ENCODE results near the gene RGS7BP.
"Not testable (repeated sequence)": the region's sequence is repeated elsewhere in the genome, so short reads cannot be mapped to it uniquely, and the experiment has no call there.

Gene RGS7BP

DNA sequence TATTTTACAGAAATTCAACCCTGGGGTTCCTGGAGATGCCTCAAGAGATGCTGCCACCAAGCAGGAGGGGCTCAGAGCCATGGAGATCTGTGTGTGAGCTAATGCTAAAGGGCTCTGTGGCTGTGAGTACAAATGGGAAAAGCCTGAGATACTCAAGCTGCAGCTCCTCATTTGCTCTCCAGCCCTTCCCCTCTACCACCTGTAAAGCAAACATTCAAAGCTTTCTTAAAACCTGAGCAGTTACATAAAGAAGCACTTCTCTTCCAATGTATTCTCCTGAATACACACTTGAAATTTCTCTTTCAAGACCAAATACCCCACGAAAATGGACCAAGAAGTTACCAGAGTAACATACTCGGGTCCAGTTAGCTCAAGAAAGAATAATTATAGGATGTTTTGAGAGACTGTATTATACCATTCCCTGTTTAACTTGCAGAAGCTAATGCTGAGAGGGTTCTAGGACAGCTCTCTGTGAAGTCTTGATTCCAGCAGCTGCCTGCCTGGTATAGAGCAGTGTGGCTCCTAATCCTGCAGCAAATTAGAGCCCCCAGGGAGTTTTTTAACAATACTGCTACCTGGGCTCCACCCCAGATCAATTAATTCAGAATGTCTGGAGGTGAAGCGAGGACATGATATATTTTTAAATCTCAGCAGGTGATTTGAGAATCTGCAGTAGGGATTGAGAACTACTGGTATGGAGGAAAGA lies 21.1 kb downstream of the RGS7BP start:
- no peaks in the 10 kb centered on the region for H3K27me3 ChIP-seq (replicated peaks; ENCODE audit: control insufficient read depth, insufficient read depth, low read length)
- H3K4me3 ChIP-seq (replicated peaks; ENCODE audit: low read depth, low read length), result no peak overlapping the region
- H3K36me3 ChIP-seq (ENCODE audit: control insufficient read depth, insufficient read depth, low read length), result no peaks in the 10 kb centered on the region
- TF ChIP-seq, protein P1, sequence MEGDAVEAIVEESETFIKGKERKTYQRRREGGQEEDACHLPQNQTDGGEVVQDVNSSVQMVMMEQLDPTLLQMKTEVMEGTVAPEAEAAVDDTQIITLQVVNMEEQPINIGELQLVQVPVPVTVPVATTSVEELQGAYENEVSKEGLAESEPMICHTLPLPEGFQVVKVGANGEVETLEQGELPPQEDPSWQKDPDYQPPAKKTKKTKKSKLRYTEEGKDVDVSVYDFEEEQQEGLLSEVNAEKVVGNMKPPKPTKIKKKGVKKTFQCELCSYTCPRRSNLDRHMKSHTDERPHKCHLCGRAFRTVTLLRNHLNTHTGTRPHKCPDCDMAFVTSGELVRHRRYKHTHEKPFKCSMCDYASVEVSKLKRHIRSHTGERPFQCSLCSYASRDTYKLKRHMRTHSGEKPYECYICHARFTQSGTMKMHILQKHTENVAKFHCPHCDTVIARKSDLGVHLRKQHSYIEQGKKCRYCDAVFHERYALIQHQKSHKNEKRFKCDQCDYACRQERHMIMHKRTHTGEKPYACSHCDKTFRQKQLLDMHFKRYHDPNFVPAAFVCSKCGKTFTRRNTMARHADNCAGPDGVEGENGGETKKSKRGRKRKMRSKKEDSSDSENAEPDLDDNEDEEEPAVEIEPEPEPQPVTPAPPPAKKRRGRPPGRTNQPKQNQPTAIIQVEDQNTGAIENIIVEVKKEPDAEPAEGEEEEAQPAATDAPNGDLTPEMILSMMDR (IDR thresholded peaks at IDR 0.05; ENCODE audit: insufficient read depth, low read length, poor library complexity, severe bottlenecking), result no peak
- no peak for DNase-seq (ENCODE audit: extremely low read depth, insufficient read length)

DNA sequence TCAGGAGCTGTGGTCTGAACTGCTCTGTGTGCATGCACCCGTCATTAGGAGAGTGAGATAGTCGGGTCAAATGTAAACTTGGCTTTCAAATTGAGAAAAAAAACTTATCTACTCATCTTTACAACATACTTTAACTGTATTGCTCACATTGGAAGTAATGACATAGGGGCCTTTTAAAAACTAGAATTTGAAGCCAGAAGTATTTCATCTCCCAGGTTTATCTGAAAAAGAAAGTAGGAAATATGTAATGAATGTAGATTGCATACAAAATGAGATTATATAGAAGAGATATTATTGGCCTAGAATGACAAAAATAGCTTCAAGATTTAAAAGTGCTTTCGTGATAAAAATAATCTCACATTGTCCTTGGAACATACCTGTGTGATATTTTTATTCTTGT lies 24.3 kb downstream of the RGS7BP start:
- no peak for DNase-seq (ENCODE audit: extremely low read depth, insufficient read length)
- H3K36me3 ChIP-seq (ENCODE audit: control insufficient read depth, insufficient read depth, low read length), result no peaks in the 10 kb centered on the region
- H3K27me3 ChIP-seq (replicated peaks; ENCODE audit: control insufficient read depth, insufficient read depth, low read length), result no peaks in the 10 kb centered on the region
- TF ChIP-seq, protein P1 (IDR thresholded peaks at IDR 0.05; ENCODE audit: insufficient read depth, low read length, poor library complexity, severe bottlenecking), result no peak
- H3K4me3 ChIP-seq (replicated peaks; ENCODE audit: low read depth, low read length), result no peak overlapping the region

DNA sequence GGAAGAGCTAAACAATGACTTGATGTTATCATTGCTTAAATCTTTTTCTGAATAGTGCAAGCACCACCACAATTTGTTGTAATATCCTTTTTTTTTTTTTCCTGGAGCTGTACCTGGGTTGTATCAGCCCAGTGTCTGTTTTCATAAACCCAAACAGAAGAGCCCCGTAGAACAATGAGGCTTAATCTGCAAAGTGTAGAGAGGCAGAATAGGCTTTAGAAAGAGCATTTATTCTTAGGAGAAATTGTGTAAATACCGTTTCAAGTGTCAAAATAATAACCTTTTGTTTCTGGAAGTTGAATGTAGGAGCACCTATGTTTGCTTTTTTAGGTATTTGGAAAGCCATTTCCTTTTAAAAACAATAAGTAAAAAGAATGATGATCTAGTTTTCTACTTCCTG lies 26.4 kb downstream of the RGS7BP start:
- H3K27me3 ChIP-seq (replicated peaks; ENCODE audit: control insufficient read depth, insufficient read depth, low read length), result no peaks in the 10 kb centered on the region
- TF ChIP-seq, protein P1 (IDR thresholded peaks at IDR 0.05; ENCODE audit: insufficient read depth, low read length, poor library complexity, severe bottlenecking), result no peak
- H3K36me3 ChIP-seq (ENCODE audit: control insufficient read depth, insufficient read depth, low read length), result no peaks in the 10 kb centered on the region
- no peak overlapping the region for H3K4me3 ChIP-seq (replicated peaks; ENCODE audit: low read depth, low read length)
- DNase-seq (ENCODE audit: extremely low read depth, insufficient read length), result no peak

DNA sequence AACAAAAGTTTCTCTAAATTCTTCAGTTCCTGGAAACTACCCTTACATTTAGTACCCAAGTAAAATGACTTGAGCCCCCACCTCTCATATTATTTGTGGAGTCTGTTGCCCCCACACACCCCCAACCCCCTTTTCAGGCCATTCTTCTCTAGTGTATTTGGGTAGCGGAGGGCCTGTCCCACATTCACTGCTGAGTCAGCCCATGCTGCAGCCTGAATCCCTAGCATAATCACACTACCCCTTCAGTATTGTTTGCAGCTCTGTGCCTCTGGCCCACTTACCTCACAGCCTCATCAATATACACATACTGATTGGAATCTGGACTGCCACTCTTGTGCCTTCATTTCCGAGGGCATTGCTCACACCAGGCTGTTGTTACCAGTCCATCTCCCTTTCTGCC lies 26.8 kb downstream of the RGS7BP start:
- Histone ChIP-seq H3K27me3 (replicated peaks; ENCODE audit: control insufficient read depth, insufficient read depth, low read length) (no peaks in the 10 kb centered on the region), H3K36me3 (ENCODE audit: control insufficient read depth, insufficient read depth, low read length) (no peaks in the 10 kb centered on the region), H3K4me3 (replicated peaks; ENCODE audit: low read depth, low read length) (no peak overlapping the region)
- TF ChIP-seq, protein P1 (IDR thresholded peaks at IDR 0.05; ENCODE audit: insufficient read depth, low read length, poor library complexity, severe bottlenecking), result no peak
- DNase-seq (ENCODE audit: extremely low read depth, insufficient read length), result no peak

DNA sequence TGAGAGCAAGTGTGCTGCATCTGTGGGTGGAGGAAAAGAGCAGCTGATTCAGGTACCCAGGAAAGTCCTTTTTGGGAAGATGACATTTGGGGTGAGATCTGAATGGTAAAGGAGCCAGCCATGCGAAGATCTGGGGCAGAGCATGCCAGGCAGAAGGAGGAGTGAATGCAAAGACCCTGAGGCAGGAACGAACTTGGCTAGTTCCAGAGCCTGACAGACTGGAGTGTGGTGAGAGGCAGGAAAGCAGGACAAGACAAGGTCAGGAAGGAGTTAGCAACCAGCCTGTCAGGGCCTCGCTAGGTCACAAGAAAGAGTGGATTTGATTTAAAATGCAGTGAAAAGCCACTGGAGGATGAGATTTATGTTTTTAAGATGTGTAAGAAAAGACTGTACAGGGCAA lies 28.2 kb downstream of the RGS7BP start:
- Histone ChIP-seq H3K4me3 (replicated peaks; ENCODE audit: low read depth, low read length) (no peak overlapping the region), H3K36me3 (ENCODE audit: control insufficient read depth, insufficient read depth, low read length) (no peaks in the 10 kb centered on the region), H3K27me3 (replicated peaks; ENCODE audit: control insufficient read depth, insufficient read depth, low read length) (no peaks in the 10 kb centered on the region)
- TF ChIP-seq, protein P1 (IDR thresholded peaks at IDR 0.05; ENCODE audit: insufficient read depth, low read length, poor library complexity, severe bottlenecking), result no peak
- DNase-seq (ENCODE audit: extremely low read depth, insufficient read length), result no peak

DNA sequence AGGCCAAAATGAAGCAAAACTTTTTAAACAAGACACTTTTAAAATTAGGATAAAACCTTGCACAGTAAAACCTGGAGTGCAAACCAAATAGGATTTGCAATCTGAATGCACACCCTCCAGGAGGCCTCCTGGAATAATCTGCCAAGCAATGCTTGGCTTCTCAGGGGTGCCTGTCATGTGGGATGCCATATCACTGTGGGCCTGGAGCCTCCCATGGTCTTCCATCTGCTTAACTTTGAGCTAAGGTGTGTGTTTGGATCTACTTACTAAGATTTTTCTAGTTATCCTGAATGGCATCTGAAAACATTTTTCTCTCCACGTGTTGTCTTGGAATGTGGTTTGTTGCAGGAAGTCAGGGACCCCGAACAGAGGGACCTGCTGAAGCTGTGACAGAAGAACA lies 52.1 kb downstream of the RGS7BP start:
- no peaks in the 10 kb centered on the region for H3K27me3 ChIP-seq (replicated peaks; ENCODE audit: control insufficient read depth, insufficient read depth, low read length)
- TF ChIP-seq, protein P1 (IDR thresholded peaks at IDR 0.05; ENCODE audit: insufficient read depth, low read length, poor library complexity, severe bottlenecking), result no peak
- no peaks in the 10 kb centered on the region for H3K36me3 ChIP-seq (ENCODE audit: control insufficient read depth, insufficient read depth, low read length)
- no peak overlapping the region for H3K4me3 ChIP-seq (replicated peaks; ENCODE audit: low read depth, low read length)
- no peak for DNase-seq (ENCODE audit: extremely low read depth, insufficient read length)

DNA sequence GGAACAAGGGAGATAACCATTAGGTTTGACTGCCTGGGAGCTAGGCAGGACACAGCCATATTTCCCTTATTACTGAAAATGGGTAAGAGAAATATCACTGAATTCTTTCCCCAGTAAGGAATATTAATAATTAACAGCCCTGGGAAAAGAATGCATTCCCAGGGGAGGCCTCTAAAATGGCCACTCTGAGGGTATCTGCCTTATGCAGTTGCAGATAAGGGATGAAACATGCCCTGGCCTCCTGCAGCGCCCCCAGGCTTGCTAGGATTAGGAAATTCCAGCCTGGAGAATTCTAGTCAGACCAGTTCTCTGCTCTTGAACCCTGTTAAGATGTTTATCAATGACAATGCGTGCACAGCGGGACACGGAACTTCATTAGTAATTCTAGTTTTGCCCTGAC lies 52.8 kb downstream of the RGS7BP start:
- H3K27me3 ChIP-seq (replicated peaks; ENCODE audit: control insufficient read depth, insufficient read depth, low read length); H3K4me3 ChIP-seq (replicated peaks; ENCODE audit: low read depth, low read length); DNase-seq (ENCODE audit: extremely low read depth, insufficient read length); H3K36me3 ChIP-seq (ENCODE audit: control insufficient read depth, insufficient read depth, low read length): not testable (repeated sequence)
